ENCODE data around the gene TMUB2. TPM values are rescaled to one million over a fixed set of nuclear protein-coding genes. Genes with fewer than 3 reads are reported as not detected.
A peak's percentile ranks its signal among the peaks of the same experiment; 100 is the strongest.

The TMUB2 gene
- total and polyA plus RNA-seq, 2 of the 13 experiments (the other 11 are each of a cell fraction or from before 2014, with no cell fraction given): 26.9 to 50.8 TPM

- TF ChIP-seq ZNF280B (CRISPR knock-in tag; IDR thresholded peaks at IDR 0.05; ENCODE audit: borderline replicate concordance): peak; percentile 23; the same call in 1 of the 2 replicates
- TF ChIP-seq PRDM10 (CRISPR knock-in tag; IDR thresholded peaks at IDR 0.05; ENCODE audit: low read depth): 0 out of 2 replicates have a peak, but pooled peaks have one; percentile 16
- peak; percentile 91 for TF ChIP-seq REPIN1 (CRISPR knock-in tag; IDR thresholded peaks at IDR 0.05; ENCODE audit: borderline replicate concordance, low read depth)
- no peak; the same call in 1 of the 2 replicates for TF ChIP-seq ZNF44 (CRISPR knock-in tag; IDR thresholded peaks at IDR 0.05)
- 0 out of 2 replicates have a peak, but pooled peaks have one; percentile 49 for TF ChIP-seq JUND (CRISPR knock-in tag; IDR thresholded peaks at IDR 0.05)
- TF ChIP-seq KDM5A (IDR thresholded peaks at IDR 0.05; ENCODE audit: borderline replicate concordance, low read length): peak; percentile 97
- TF ChIP-seq SATB2 (CRISPR knock-in tag; IDR thresholded peaks at IDR 0.05): 0 out of 2 replicates have a peak, but pooled peaks have one; percentile 52
- TF ChIP-seq ZNF430 (CRISPR knock-in tag; IDR thresholded peaks at IDR 0.05): no peak
- TF ChIP-seq TARDBP (CRISPR knock-in tag; IDR thresholded peaks at IDR 0.05): peak; percentile 80
- peak; percentile 82; the same call in 1 of the 2 replicates for TF ChIP-seq ZNF256 (CRISPR knock-in tag; conservative IDR thresholded peaks at IDR 0.05)
- peak; percentile 21; the same call in 1 of the 2 replicates for TF ChIP-seq ZNF557 (CRISPR knock-in tag; IDR thresholded peaks at IDR 0.05)
- peak; percentile 77 for TF ChIP-seq ELF3 (CRISPR knock-in tag; IDR thresholded peaks at IDR 0.05)
- peak; percentile 96 for TF ChIP-seq ZNF121 (CRISPR knock-in tag; IDR thresholded peaks at IDR 0.05)
- TF ChIP-seq TBX2 (CRISPR knock-in tag; IDR thresholded peaks at IDR 0.05; ENCODE audit: borderline replicate concordance): peak; percentile 34; the same call in 1 of the 2 replicates
- no peak; the same call in 1 of the 2 replicates for TF ChIP-seq THRA (CRISPR knock-in tag; IDR thresholded peaks at IDR 0.05; ENCODE audit: borderline replicate concordance)
- no peak for TF ChIP-seq ZKSCAN5 (CRISPR knock-in tag; IDR thresholded peaks at IDR 0.05)
- TF ChIP-seq NBN (conservative IDR thresholded peaks at IDR 0.05): no peak
- TF ChIP-seq NR2C2 (CRISPR knock-in tag; IDR thresholded peaks at IDR 0.05; ENCODE audit: borderline replicate concordance): peak; percentile 96
- 0 out of 2 replicates have a peak, but pooled peaks have one; percentile 30 for TF ChIP-seq ARHGAP35 (CRISPR knock-in tag; IDR thresholded peaks at IDR 0.05; ENCODE audit: borderline replicate concordance)
- TF ChIP-seq ZNF362 (CRISPR knock-in tag; IDR thresholded peaks at IDR 0.05; ENCODE audit: borderline replicate concordance): peak; percentile 14; the same call in 1 of the 2 replicates
- TF ChIP-seq ISL2 (CRISPR knock-in tag; IDR thresholded peaks at IDR 0.05): peak; percentile 74
These were observed at the start of gene TMUB2 (continued) for GRCh38 chr17:44186307-44187130.

Data from HepG2 (cell line).